ENCODE measurements around the gene CUL4A.
"Not testable (repeated sequence)": the region's sequence is repeated elsewhere in the genome, so short reads cannot be mapped to it uniquely, and the experiment has no call there.

CUL4A gene

DNA sequence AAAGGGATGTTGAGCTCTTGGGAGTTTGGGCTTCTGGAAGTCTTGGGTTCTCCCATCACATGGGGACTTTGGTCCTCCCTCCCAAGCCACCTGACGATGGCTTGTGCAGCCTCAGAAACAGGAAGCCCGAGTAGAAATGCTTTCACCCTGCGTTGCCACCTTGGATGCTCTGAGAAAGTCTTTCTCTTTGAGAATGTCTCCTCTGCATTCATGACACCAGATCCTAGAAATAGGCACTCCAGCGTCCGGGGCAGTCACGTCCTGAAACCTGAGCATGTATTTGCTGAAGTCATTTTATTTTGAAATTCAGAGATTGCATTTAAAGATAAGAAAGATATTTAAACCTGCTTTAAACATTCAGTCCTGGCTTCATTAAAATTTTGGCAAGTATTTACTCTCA is 34.4 kb downstream of the CUL4A start:
- no peak for DNase-seq

DNA sequence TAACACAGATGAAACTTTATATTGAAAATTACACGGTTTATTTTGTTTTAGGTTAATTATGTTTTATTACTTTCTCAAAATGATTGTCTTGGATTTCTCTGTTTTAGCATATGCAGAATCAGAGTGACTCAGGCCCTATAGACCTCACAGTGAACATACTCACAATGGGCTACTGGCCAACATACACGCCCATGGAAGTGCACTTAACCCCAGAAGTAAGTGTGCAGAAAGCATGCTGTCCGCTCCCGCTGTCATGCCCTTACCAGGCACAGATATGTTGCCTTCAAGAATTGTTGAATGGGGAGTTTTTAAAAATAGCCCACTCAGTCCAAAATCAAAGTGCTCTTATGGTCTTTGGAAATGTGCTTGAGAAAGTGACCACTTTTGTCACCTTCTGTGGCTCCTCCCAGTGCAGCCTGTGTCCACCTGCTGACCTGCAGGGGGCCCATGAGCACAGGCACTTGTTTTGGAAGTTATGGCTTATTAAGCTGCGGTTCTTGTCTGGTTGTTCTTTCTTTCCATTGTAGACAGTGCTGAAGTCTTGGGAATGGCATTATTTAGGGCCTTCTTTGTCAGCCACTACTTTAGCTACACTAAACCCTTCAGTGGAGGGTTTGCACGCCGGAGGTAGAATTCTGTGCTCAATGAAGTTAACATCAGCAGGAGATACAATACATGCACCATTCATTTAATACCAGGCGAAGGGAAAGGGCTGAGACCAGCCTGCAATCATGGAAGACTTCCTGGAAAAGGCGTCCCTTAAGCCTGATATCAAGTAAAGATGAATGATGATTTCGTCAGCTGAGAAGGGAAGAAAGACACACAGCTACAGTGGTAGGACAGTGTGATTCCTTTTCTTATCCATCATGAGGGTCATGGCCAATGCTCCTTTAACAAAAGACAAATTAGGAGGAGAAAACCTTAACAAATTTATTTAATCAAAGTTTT is 36.7 kb downstream of the CUL4A start:
- DNase-seq = no peak

DNA sequence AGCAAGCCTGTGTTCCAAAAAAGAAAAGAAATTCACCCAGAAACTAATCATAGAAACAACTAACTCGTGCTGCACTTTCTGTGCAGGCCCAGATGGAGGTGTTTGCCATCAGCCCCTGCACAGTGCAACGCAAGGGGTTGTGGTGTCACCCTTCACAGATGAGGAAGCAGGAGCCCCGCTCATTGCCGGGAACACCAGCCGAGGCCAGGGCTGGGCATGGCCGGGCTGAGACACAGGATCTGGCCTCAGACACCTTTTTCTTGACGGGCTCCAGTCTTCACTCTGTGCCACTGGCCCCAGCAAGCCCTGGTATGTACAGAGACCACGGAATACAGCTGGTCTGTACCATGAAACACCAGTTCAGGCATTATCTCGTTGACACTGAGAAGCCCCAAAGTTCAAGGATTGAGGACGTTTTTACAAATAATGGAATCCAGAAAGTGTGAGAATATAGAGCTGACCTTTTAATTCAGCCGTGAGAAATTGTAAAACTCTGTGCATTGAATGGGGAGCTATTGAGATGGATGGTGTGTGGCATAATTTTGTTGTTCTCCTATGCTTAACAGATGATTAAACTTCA is 43.2 kb downstream of the CUL4A start:
- no peak for DNase-seq

DNA sequence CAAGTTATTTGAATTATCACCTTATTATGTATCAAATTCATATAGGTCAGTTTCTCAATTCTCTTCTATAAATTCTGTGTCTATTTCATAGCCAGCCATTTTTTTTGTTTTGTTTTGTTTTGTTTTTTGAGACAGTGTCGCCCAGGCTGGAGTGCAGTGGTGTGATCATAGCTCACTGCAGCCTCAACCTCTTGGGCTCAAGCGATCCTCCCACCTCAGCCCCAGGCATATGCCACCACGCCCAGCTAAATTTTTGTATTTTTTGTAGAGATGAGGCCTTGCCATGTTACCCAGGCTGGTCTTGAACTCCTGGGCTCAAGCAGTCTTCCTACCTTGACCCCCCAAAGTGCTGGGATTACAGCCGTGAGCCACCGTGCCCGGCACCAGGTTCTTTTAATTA is 48.5 kb downstream of the CUL4A start:
- not testable (repeated sequence) for DNase-seq

DNA sequence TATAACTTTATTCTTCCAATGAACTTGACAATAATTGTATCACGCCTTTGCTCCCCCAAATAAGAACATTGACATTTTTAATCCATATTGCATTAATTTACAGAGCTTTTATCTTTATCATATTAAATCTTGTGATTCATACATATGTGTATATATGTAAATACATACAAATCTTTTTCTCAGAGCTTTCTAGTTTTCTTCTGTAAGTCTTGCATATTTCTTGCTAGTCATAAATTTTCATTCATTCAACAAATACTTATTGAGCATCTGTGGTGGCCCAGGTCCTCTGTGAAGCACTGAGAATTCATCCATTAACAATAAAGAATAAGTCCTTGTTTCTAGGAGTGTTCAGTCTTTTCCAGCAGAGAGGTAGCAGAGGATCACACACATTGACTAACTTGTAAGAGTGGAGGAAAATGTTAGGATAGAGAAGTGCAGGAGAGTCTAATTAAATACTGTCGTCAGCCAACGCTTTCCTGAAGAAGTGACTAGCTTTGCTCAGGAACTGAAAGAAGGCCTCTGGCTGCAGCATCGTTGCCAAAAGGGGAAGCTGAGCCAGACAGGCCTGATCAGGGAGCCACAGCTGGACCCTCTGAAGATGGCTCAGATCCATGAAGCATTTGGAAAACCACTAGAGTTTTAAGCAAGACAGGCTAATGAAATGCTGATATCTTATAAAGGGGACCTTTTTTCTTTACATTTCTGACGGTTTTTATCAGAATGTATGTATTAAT is 49.1 kb downstream of the CUL4A start:
- no peak for DNase-seq

DNA sequence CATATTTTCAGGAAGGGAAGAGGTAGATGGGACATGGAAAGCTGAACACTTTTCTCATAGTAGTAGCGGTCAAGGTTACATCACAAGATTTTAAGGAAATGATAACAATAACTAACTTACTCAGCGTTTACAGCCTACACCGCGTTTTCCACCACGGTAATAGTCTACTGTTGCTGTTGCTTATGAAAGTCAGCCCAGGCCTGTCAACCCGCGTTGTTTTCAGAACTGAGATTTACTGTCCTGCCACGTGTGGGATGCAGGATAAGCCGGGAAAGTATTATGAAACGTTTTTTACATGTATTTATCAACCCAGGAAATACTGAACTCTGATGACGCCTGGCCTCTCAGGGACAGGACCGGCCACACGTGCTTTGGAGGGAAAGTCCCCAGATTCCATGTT is 51.6 kb downstream of the CUL4A start:
- no peak for DNase-seq

DNA sequence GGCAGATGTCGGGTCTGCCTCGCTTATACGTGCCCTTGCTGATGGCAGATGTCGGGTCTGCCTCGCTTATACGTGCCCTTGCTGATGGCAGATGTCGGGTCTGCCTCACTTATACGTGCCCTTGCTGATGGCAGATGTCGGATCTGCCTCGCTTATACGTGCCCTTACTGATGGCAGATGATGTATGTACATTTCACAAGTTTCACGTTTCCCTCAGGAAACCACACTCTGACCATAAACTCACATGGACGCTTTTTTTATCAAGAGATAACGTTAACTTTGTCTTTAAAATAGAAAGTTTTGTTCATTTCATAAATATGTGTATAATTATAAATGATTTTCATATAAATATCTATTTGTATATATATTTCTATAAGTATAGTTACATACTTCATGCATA is 53.6 kb downstream of the CUL4A start:
- not testable (repeated sequence) for DNase-seq

DNA sequence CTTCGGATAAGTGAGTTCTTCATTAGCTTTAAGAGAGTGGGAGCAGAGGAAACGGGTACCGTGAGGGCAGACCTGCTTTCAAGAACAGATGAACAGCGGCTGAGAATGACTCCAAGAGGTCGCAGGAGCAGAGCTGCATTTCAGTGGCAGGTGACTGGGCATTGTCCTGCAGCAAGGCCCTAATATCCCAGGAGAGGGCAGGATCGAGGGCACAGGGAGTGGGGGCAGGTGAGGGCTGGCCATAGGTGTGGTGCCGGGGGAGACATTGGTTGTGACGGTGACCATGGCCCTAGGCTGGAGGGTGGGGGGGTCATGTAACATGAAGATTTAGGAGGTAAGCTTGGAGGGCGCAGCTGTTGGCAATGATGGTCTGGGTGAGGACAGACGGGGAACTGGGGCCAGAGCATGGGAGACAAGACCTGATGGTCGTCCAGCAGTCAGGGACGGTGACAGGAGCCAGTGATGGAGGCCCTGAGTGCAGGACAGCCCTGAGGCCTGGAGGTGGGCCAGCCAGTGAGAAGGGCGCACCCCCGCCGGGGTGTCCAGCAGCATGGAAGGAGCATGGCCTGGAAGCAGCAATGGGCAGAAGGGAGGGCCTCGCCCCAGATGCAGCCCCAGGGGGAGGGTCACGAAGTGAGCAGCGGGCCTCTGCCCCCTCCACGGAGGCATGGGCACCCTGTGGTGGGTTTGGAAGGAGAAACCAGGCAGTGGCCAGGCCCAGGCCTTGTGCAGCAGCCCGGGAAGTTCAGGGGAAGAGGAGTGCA is 58.4 kb downstream of the CUL4A start:
- no peak for DNase-seq

DNA sequence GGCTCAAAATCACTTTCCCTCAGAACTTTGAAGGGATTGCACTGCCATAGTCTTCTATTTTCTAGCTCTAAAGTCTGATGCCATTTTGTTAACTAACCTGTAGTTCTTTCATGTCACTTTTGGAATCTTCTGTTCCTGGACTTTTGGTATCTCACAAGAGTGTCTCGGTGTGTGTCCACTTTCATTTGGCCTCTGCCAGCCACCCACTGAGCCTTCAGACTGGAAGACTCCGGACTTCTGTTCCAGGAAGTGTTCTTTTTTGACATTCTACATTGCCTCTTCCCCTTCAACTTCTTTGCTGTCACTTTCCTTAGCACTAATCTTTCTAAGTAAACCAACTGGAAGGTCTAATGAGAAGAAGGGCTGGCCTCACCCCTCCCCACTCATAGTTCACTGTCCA is 62.6 kb downstream of the CUL4A start:
- DNase-seq = no peak

DNA sequence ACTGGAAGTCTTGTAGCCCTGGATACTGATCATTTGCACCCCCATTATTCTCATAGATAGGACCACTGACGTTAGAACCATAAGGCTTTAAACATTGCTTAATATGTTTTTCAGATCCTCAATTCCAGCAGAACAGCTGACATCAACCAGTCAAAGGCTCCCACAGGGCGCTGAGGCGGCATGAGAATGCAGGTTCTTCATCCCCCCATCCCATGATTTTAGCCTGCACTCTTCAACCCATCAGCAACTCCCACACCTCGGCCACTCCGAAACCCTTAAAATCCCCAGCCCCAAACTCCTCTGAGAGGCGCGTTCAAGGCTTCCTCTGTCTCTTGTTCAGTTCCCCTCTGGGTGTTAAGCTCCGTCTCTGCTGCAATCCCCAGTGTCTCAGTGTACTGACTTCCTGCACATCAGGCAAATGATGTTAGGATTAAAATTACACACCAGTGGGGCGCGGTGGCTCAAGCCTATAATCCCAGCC is 63.3 kb downstream of the CUL4A start:
- DNase-seq = no peak

DNA sequence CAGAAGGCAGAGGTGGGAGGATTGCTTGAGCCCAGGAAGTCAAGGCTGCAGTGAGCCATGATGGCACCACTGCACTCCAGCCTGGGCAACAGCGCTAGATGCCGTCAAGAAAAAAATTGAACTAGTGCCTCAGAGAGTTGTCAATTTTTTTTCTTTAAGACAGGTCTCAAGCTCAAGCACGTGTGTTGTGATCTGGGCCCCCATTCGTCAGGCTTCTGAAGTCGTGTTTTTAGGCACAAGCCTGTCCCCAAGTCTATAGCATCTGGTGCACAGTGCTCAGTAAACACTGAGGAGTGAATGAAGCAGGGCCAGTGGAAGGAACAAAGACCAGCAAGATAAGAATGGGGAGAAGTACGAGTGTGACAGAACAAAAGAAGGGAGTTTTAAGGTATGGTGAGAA is 63.9 kb downstream of the CUL4A start:
- no peak for DNase-seq

DNA sequence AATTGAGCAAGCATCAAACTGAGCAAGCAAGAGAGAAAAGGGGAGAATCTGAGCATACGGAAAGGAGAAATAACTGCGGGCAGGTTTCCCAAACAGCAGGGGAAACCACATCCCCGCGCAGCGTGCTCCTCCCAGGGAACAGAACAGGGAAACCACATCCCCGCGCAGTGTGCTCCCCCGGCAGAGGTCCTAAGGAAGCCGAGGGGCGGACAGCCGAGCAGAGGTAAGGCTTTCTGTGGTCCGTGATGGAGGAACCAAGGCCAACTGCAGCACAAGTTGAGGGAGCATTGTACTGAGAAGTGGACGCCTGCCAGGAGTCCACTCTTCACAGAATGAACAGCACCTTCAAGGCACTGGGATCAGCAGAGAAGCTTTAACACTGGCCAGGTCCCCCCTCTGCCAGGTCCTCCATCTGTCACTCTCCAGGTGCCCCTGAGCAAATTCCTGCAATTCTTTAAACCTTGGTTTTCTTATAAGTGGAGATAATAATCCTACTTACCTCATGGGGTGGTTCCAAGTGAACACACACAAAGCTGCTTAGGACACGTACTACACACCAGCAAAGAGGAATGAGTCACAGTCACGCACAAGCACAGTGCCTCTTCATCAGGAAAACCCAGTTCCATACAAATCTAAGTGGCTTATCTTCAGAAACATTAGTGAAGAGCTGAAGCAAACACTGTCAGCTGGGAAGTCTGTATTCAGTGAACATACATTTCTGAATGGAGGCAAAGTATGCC is 64.6 kb downstream of the CUL4A start:
- DNase-seq = no peak

DNA sequence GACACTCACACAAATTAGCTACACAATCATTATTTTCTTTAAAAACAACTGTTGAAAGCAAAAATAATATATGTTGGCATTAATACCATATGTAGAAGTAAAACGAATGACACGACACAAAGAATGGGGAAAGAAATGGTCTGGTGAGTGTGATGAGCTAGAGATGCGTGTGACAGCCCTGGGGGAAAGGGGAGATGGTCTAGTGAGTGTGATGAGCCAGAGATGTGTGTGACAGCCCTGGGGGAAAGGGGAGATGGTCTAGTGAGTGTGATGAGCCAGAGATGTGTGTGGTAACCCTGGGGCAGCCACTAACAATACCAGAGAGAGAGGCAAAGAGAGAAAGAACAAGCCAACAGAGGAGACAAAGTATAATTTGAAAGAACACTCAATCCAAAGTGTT is 65.3 kb downstream of the CUL4A start:
- DNase-seq = no peak

DNA sequence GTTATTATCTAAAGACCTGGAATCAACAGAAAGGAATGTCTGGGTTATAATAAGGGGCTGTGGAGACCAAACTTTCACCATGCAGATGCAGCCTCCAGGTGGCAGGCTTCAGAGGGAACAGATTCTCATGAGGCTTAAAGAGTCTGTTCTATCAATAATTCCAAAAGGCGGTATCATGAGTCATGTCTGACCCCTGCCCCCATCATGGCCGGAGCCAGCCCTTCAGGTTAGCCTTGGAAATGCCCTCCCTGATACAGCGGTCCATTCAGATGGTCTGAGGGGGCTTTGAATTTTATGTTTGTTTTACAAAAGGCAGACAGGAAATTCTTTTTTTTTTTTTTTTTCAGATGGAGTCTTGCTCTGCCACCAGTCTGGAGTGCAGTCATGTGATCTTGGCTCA is 66.0 kb downstream of the CUL4A start:
- DNase-seq = no peak

DNA sequence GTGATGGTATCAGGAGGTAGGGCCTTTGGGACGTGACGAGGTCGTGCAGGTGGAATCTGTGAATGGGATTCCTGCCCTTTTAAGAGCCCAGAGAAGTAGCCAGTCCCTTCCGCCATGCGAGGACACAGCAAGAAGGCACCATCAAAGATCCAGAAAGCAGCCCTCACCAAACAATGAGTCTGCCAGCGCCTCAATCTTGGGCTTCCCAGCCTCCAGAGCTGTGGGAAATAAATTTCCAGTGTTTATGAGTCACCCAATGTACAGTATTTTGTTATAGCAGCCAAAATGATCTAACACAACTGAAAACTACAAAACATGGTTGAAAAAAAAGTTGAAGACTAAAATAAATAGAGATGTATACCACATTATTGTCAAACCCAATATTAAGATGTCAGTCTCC is 70.7 kb downstream of the CUL4A start:
- no peak for DNase-seq

DNA sequence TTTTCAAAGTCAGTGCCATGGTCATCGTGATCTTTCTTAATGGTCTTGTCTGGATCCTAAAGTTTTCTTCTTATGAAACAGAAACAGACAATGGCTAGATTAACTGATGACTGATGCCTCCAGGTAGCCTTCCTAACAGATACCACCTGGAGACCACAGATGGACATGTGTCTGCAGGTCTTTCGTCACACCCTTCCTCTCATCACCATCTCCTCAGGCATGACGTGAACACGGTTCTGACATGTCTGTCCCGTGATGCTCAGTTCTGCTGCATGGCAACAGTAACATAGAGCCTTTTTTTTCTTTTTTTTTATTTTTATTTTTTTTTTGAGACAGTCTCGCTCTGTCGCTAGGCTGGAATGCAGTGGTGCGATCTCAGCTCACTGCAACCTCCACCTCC is 74.5 kb downstream of the CUL4A start:
- no peak for DNase-seq

DNA sequence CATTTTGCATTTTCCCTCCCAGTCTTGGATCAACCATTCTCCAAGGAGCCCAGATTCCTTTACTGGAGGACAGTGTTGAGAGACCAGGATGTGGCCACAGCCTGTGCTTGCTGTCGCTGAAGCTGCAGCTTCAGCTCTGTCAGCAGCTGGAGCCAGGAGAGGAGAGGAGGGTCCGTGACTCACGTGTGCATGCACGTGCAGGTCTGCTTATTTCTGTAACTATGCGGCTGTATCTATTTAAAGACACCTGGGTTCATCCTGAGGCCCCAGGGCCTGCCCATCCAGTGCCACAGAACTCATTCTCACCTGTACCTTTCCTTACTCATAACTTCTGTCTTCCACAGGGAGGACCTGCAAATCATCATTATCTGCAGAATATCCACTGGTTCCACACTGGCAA is 79.5 kb downstream of the CUL4A start:
- no peak for DNase-seq

DNA sequence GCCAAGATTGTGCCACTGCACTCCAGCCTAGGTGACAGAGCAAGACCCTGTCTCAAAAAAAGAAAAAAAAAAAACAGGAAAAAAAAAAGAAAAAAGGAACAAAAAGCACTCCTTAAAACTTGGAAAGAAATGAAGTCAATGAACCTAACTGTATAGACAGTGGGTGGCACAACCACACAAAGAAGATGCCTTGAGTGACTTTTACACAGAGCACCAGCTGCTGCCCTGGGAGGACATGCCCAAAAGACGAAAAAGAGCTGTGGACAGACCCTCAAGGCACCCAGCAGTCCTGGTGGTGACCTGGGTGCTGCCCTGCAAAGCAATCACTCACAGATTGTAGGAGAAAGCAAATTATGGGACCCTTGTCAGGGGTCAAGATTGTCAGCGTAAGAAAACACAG is 81.7 kb downstream of the CUL4A start:
- DNase-seq = no peak

DNA sequence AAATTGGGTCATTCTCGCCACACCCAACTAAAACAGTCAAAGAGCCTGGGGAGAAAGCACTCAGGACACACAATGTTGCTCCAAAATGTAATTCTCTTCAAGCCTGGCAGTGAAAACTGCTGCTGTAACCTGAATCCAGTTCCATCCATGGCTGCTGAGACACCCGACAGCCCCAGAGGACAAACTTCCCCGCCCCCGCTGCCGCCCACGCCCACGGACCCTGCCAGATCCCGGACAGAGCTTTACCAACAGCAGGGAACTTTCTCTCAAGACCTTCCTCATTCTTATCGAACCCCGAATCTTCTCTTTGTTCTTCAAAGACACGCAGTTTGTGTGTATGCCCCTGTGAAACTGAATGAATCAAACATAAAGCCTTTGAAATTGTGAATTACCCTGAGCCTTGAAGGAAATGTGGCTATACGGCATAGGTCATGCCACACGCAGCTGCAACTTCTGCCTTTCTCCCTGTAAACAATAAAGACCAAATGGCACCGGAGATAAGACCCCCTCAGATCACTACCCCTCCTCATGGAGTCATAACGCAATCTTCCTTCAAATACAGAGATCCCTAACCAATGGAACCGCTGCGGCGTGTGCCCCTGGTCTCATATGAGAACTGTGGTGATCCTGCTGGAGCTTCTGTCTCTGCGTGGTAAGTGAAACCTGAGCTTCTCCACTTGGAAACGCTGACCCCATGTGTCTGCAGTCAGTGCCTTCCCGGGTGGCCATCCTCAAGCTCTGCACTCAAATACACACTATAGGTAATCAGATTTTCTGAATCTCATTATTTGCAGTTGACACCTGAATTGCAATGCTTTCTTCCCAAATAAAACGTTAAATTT is 82.8 kb downstream of the CUL4A start:
- DNase-seq = no peak

DNA sequence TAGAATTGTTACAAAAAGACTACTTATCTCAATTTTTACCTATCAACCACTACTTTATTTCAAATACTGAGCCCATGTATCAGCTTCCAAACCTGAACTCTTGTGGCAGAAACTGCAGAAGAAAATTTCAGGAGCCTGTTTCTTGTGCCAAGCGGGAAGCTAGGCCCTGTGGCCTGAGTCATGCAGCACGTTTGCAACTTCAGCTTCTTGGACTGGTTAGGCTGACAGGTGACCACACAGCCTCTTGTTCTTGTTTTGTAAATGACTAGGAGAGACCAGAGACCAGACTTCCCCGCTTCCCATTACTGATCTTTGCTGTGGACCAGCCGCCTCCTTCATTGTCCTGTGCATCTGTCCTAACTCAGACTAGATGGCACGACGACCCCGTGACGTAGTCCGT is 84.3 kb downstream of the CUL4A start:
- no peak for DNase-seq

DNA sequence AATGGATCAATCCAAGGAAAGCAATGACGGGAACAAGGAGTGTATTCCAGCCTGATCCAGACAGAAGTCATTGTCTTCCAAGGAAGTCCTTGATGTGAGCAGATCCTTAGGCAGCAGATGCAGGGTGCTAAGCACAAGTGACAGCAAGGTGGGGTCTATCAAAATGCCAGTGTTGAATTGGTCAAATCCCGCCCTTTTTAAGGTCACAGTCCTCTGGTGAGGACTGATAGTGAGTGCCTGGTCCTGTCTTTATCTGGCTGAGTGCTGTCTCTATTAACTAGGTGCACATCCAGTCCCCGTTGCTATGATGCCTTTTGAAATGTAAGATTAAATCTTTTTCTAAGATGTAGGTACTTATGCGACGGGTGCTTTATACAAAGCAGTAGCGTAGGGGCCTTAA is 86.4 kb downstream of the CUL4A start:
- DNase-seq = no peak
